ENCODE data around the gene MCU.
A peak's percentile ranks its signal among the peaks of the same experiment; 100 is the strongest.

MCU gene

GRCh38 chr10:72831696-72832409 is 139.9 kb downstream of the MCU start:
- no peaks in the 10 kb centered on the region for H3K4me1 ChIP-seq (ENCODE audit: low read depth, poor library complexity, severe bottlenecking)

GRCh38 chr10:72832701-72833100 is 140.8 kb downstream of the MCU start:
- no peak for TF ChIP-seq CTCF (conservative IDR thresholded peaks at IDR 0.05; ENCODE audit: low read depth, low read length)
- no peaks in the 10 kb centered on the region for H3K79me2 ChIP-seq (ENCODE audit: insufficient read depth, low read depth)
- H3K4me1 ChIP-seq (ENCODE audit: low read depth, poor library complexity, severe bottlenecking) = no peaks in the 10 kb centered on the region
- no peaks in the 10 kb centered on the region for H4K20me1 ChIP-seq (ENCODE audit: insufficient read depth)
- no peak overlapping the region for H3K27ac ChIP-seq
- no peak overlapping the region for H3K4me3 ChIP-seq (IDR thresholded peaks at IDR 0.05; ENCODE audit: insufficient read depth, low read depth, low read length)
- H3K36me3 ChIP-seq (ENCODE audit: insufficient read depth) = no peaks in the 10 kb centered on the region
- H3K9ac ChIP-seq = no peak overlapping the region
- no peaks in the 10 kb centered on the region for H3K27me3 ChIP-seq (ENCODE audit: insufficient read depth, low read depth)
- no peak overlapping the region for H2AFZ ChIP-seq (ENCODE audit: low read depth)
- no peak overlapping the region for H3K4me2 ChIP-seq

More at GRCh38 chr10:72831696-72832409, 139.9 kb downstream of the MCU start:
- no peaks in the 10 kb centered on the region for H4K20me1 ChIP-seq (ENCODE audit: insufficient read depth)
- no peak overlapping the region for H3K4me2 ChIP-seq
- no peak overlapping the region for H3K27ac ChIP-seq
- no peak overlapping the region for H2AFZ ChIP-seq (ENCODE audit: low read depth)
- no peaks in the 10 kb centered on the region for H3K79me2 ChIP-seq (ENCODE audit: insufficient read depth, low read depth)
- H3K36me3 ChIP-seq (ENCODE audit: insufficient read depth) = no peaks in the 10 kb centered on the region
- H3K4me3 ChIP-seq (IDR thresholded peaks at IDR 0.05; ENCODE audit: insufficient read depth, low read depth, low read length) = no peak overlapping the region
- H3K27me3 ChIP-seq (ENCODE audit: insufficient read depth, low read depth) = no peaks in the 10 kb centered on the region
- TF ChIP-seq CTCF (conservative IDR thresholded peaks at IDR 0.05; ENCODE audit: low read depth, low read length) = no peak
- H3K9ac ChIP-seq = no peak overlapping the region

GRCh38 chr10:72834183-72834825 is 142.4 kb downstream of the MCU start:
- no peaks in the 10 kb centered on the region for H3K36me3 ChIP-seq (ENCODE audit: insufficient read depth)
- H3K27ac ChIP-seq = no peak overlapping the region
- TF ChIP-seq CTCF (conservative IDR thresholded peaks at IDR 0.05; ENCODE audit: low read depth, low read length) = peak; percentile 75
- no peaks in the 10 kb centered on the region for H3K27me3 ChIP-seq (ENCODE audit: insufficient read depth, low read depth)
- no peaks in the 10 kb centered on the region for H4K20me1 ChIP-seq (ENCODE audit: insufficient read depth)
- no peaks in the 10 kb centered on the region for H3K4me1 ChIP-seq (ENCODE audit: low read depth, poor library complexity, severe bottlenecking)
- H3K9ac ChIP-seq = no peak overlapping the region
- H3K4me3 ChIP-seq (IDR thresholded peaks at IDR 0.05; ENCODE audit: insufficient read depth, low read depth, low read length) = no peak overlapping the region
- H2AFZ ChIP-seq (ENCODE audit: low read depth) = no peak overlapping the region
- no peak overlapping the region for H3K4me2 ChIP-seq
- no peaks in the 10 kb centered on the region for H3K79me2 ChIP-seq (ENCODE audit: insufficient read depth, low read depth)

- H3K4me2 ChIP-seq = no peak overlapping the region
Observed at GRCh38 chr10:72840319-72840718, 148.4 kb downstream of the MCU start.

More at GRCh38 chr10:72840319-72840718, 148.4 kb downstream of the MCU start:
- H3K4me3 ChIP-seq (IDR thresholded peaks at IDR 0.05; ENCODE audit: insufficient read depth, low read depth, low read length) = no peak overlapping the region
- no peak overlapping the region for H3K27ac ChIP-seq
- H3K9ac ChIP-seq = no peak overlapping the region
- no peak overlapping the region for H2AFZ ChIP-seq (ENCODE audit: low read depth)
- H3K27me3 ChIP-seq (ENCODE audit: insufficient read depth, low read depth) = no peaks in the 10 kb centered on the region
- no peaks in the 10 kb centered on the region for H3K79me2 ChIP-seq (ENCODE audit: insufficient read depth, low read depth)
- no peaks in the 10 kb centered on the region for H3K36me3 ChIP-seq (ENCODE audit: insufficient read depth)
- H4K20me1 ChIP-seq (ENCODE audit: insufficient read depth) = no peaks in the 10 kb centered on the region
- no peaks in the 10 kb centered on the region for H3K4me1 ChIP-seq (ENCODE audit: low read depth, poor library complexity, severe bottlenecking)
- TF ChIP-seq CTCF (conservative IDR thresholded peaks at IDR 0.05; ENCODE audit: low read depth, low read length) = no peak

Measured in KMS-11 (cell line).